HepG2 (cell line): ENCODE measurements around the gene VDR. TPM values are rescaled to one million over a fixed set of nuclear protein-coding genes. Genes with fewer than 3 reads are reported as not detected.

Source experiments
- ARID4A ChIP-seq: sonication (generic); formaldehyde crosslinking; IDR thresholded peaks from 2 replicates; pipeline ENCODE4 v1.5.0; 2020; ENCODE audit warnings: mild to moderate bottlenecking, missing genetic modification reagents, borderline replicate concordance
- ASH2L ChIP-seq: fragments of 300-600, 200-600 bp; sonication (generic); IDR thresholded peaks from 2 replicates; pipeline ENCODE4 v1.7.0; 2017; ENCODE audit warnings: low read depth, mild to moderate bottlenecking, moderate library complexity, mixed read lengths, low read length; ENCODE audit not compliant: insufficient read length
- CREBL2 ChIP-seq: sonication (generic); formaldehyde crosslinking; IDR thresholded peaks from 2 replicates; pipeline ENCODE4 v1.8.1; 2023; ENCODE audit warnings: missing genetic modification reagents, mild to moderate bottlenecking, borderline replicate concordance
- CTCF ChIP-seq: sonication (generic); formaldehyde crosslinking; IDR thresholded peaks from 2 replicates; pipeline ENCODE4 v1.5.0; 2020; ENCODE audit warnings: mild to moderate bottlenecking, missing genetic modification reagents, moderate library complexity
- FOXP1 ChIP-seq, 2 experiments: fragments of 450-650 bp in 1 of 2; IDR thresholded peaks; 2 replicates each; pipeline ENCODE4 v1.6.1; 2017 to 2018; ENCODE audit warnings: antibody characterized with exemption in 1 of 2
- ISL2 ChIP-seq: sonication (generic); formaldehyde crosslinking; IDR thresholded peaks from 2 replicates; pipeline ENCODE4 v1.5.0; 2020; ENCODE audit warnings: missing genetic modification reagents
- MXD3 ChIP-seq: IDR thresholded peaks from 2 replicates; pipeline ENCODE4 v1.6.1; 2016; ENCODE audit warnings: mild to moderate bottlenecking, missing biosample characterization, missing genetic modification reagents
- NFKB2 ChIP-seq: sonication (generic); formaldehyde crosslinking; IDR thresholded peaks from 2 replicates; pipeline ENCODE4 v1.4.0; 2020; ENCODE audit warnings: missing genetic modification reagents, borderline replicate concordance
- NR2F1 ChIP-seq, 2 experiments: fragments of 450-650 bp in 1 of 2; formaldehyde crosslinking in 1 of 2; IDR thresholded peaks; 2 replicates each; pipeline versions ENCODE4 v1.5.0 to v1.6.1; 2016 to 2020; ENCODE audit warnings: mild to moderate bottlenecking in 1 of 2, missing compliant biosample characterization in 1 of 2, missing genetic modification reagents in 1 of 2, moderate library complexity in 1 of 2
- PHF8 ChIP-seq: sonication (generic); formaldehyde crosslinking; IDR thresholded peaks from 2 replicates; pipeline ENCODE4 v1.5.0; 2020; ENCODE audit warnings: missing genetic modification reagents
- SAP130 ChIP-seq: IDR thresholded peaks from 2 replicates; pipeline ENCODE4 v1.6.1; 2016; ENCODE audit warnings: low read depth
- TARDBP ChIP-seq: sonication (generic); formaldehyde crosslinking; IDR thresholded peaks from 2 replicates; pipeline ENCODE4 v1.8.0; 2022; ENCODE audit warnings: mild to moderate bottlenecking, missing genetic modification reagents
- THRA ChIP-seq: sonication (generic); formaldehyde crosslinking; IDR thresholded peaks from 2 replicates; pipeline ENCODE4 v1.4.0; 2020; ENCODE audit warnings: missing genetic modification reagents, borderline replicate concordance
- ZMYM4 ChIP-seq: sonication (generic); formaldehyde crosslinking; IDR thresholded peaks from 2 replicates; pipeline ENCODE4 v1.8.1; 2023; ENCODE audit warnings: mild to moderate bottlenecking, missing genetic modification reagents
- ZNF20 ChIP-seq: sonication (generic); formaldehyde crosslinking; IDR thresholded peaks from 2 replicates; pipeline ENCODE4 v1.4.0; 2020; ENCODE audit warnings: mild to moderate bottlenecking, moderate library complexity, missing genetic modification reagents
- ZNF709 ChIP-seq: sonication (generic); formaldehyde crosslinking; IDR thresholded peaks from 2 replicates; pipeline ENCODE4 v1.5.0; 2020; ENCODE audit warnings: mild to moderate bottlenecking, missing genetic modification reagents
- ZNF746 ChIP-seq: sonication (generic); formaldehyde crosslinking; IDR thresholded peaks from 2 replicates; pipeline ENCODE4 v1.8.0; 2022; ENCODE audit warnings: mild to moderate bottlenecking, missing genetic modification reagents
- polyA plus RNA-seq, 8 experiments: library from polyadenylated mRNA; depleted of rRNA in 3 of 8; stranded (reverse) in 7 of 8; unstranded in 1 of 8; fragments of >200 nt; fragmentation: Illumina TruSeq in 4 of 8; extraction: Trizol in 4 of 8; gene quantifications; 2 replicates each; pipeline versions ENCODE4 v1.2.1 to v1.2.3, GENCODE V29; 2011 to 2016; ENCODE audit warnings: low read depth in 4 of 8, missing spikeins in 1 of 8, mixed read lengths in 1 of 8; ENCODE audit not compliant: insufficient read depth in 1 of 8
- total RNA-seq, 5 experiments: library from RNA; depleted of rRNA; stranded (reverse); fragments of >200 nt; fragmentation: Illumina TruSeq; extraction: Trizol; gene quantifications; 2 replicates each; pipeline ENCODE4 v1.2.3, GENCODE V29; 2016; ENCODE audit warnings: low read depth in 1 of 5

Gene VDR
- total and polyA plus RNA-seq, 2 of the 13 experiments (the other 11 are each of a cell fraction or from before 2014, with no cell fraction given): 0.08 to 0.33 TPM

- TF ChIP-seq THRA (CRISPR knock-in tag) (peak; percentile 70; the same call in 1 of the 2 replicates), SAP130 (peak; percentile 69), TARDBP (CRISPR knock-in tag) (no peak), NR2F1 (CRISPR knock-in tag; IDR thresholded peaks at IDR 0.05) (peak in 1 of 2 experiments; percentile 57; a peak in 2 of 4 replicates), PHF8 (CRISPR knock-in tag) (0 out of 2 replicates have a peak, but pooled peaks have one; percentile 40), ZNF746 (CRISPR knock-in tag) (no peak; the same call in 1 of the 2 replicates), CTCF (CRISPR knock-in tag) (peak; percentile 89), ASH2L (peak; percentile 30), FOXP1 (IDR thresholded peaks at IDR 0.05) (no peak), FOXP1 (CRISPR knock-in tag; IDR thresholded peaks at IDR 0.05) (peak; percentile 53), ZMYM4 (CRISPR knock-in tag) (peak; percentile 55; the same call in 1 of the 2 replicates), ARID4A (CRISPR knock-in tag) (peak; percentile 43; the same call in 1 of the 2 replicates), NFKB2 (CRISPR knock-in tag) (peak; percentile 42; the same call in 1 of the 2 replicates), ISL2 (CRISPR knock-in tag) (no peak), ZNF20 (CRISPR knock-in tag) (no peak), ZNF709 (no peak), CREBL2 (CRISPR knock-in tag) (no peak), MXD3 (CRISPR knock-in tag) (peak; percentile 42; the same call in 1 of the 2 replicates)
Measured at GRCh38 chr12:47949441-47950341, 44.9 kb upstream of the VDR start (continued).
